CD1c-positive myeloid dendritic cell (primary cell): ENCODE data around the gene MDH1B.
"Not testable (repeated sequence)": the region's sequence is repeated elsewhere in the genome, so short reads cannot be mapped to it uniquely, and the experiment has no call there.

Experiments used
- DNase-seq: peaks from one replicate; pipeline ENCODE4 v3.0.0-alpha.2; 2016; ENCODE audit errors: extremely low spot score

The MDH1B gene

DNA sequence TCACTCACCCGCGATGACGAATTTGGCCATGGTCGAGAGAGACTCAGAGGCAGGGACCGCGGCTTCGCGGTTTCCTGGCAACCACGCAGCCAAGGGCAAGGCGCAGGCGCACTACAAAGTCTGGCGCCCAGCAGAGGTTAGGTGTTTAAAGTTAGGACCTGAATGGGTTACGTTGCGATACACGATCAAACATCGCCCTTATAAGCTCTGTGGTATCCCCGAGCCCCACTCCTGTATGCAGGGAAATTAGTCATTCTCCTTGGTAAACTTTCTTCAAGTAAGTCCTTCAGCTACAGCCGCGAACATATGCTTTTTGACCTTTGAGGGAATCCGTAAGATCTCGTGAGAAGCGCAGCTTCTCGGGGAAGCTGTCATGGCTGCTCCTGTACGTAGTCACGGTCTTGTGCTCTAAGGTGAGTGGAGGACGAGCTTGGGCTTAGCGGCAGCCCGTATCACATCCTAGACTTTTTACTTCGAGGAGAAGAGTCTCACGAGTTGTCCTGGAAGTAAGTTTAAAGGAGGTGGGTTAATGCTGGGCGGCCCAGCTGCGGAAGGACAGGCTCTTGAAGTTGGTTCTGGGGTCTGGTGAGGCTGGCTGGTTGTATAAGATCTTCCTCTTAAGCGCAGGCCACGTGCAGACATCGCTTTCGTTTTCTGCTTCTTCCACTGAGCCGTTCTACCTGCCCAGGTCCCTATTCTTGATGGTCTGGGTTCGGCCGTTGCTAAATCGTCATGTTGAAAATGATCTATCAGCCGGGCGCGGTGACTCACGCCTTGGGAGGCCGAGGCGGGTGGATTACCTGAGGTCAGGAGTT lies at the start of gene MDH1B, which contains the start of gene FASTKD2:
TSS of gene MDH1B (minus strand) at position 87 of the 815 bp plus-strand sequence. CDS start at position 30, 57 bp downstream.
TSS of gene FASTKD2 (plus strand) at position 365 of the 815 bp plus-strand sequence. CDS start 1,088 bp downstream, outside the sequence.
- DNase-seq: peak; percentile 94

- no peak for DNase-seq
These were observed 49.4 kb upstream of the MDH1B start for GRCh38 chr2:206814498-206814897.

GRCh38 chr2:206812471-206812870 lies 47.3 kb upstream of the MDH1B start:
- not testable (repeated sequence) for DNase-seq

DNA sequence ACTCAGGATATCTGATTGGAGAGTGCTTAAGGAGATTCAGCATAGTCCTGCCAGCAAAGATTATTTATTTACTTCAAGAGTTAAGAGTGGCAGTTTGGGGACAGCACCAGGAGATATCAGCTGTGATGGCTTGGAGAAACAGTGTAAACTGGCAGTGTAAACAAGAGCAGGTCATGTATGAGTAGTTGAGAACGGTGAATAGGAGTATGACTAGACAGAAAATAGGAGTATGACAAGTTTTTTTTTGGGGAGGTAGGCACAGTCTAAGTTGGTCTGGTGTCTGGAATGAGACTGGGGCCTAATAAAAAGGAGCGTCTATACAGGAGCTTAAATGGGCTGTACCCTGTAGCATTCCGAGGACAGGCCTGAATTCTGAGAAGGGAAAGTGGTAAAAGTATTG lies 42.5 kb upstream of the MDH1B start:
- DNase-seq: not testable (repeated sequence)

- no peak for DNase-seq
These were observed 40.9 kb upstream of the MDH1B start for GRCh38 chr2:206805887-206806607.

GRCh38 chr2:206804326-206804725 lies 39.2 kb upstream of the MDH1B start:
- DNase-seq: no peak

DNA sequence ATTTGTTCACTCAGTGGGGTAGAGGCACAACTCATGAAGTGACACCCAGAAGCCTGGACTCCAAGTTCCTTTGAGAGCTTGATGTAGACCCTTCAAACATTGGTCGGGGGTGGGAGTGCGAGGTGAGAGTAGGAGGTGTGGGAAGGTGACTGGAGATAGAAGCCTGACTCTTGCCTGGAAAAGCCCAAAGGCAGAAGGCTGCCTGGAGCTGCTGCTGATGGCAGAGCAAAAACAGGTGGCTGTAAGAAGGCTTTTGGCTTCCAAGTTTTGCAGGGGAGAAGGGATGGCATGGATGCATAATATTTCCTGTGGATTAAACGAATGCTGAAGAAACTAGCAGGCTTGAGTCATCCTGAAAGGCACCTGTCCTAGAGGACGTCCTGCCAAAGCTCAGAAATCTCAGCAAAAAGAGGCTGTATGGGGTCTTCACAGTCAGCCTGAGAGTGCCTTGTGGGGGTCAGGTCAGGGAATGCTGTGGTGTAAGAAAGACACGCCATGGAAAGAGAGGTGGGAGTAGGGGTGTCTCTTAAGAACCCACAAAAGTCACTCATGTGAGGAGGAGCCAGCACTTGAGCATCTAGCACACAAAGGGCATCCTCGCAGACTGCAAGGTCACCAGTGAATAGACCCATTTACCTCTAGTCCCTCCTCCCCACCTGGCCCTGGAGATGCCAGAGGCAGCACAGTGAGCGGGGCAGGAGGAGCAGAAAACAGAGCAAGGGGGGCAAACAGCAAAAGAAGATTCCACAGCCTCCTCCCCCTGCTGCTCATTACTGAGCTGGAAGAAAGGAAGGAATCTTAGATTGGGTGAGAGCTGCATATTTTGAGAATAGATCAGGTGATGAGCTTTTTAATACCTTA lies 37.8 kb upstream of the MDH1B start:
- DNase-seq: no peak

- DNase-seq: no peak
These were observed 36.5 kb upstream of the MDH1B start for GRCh38 chr2:206801418-206802189.

DNA sequence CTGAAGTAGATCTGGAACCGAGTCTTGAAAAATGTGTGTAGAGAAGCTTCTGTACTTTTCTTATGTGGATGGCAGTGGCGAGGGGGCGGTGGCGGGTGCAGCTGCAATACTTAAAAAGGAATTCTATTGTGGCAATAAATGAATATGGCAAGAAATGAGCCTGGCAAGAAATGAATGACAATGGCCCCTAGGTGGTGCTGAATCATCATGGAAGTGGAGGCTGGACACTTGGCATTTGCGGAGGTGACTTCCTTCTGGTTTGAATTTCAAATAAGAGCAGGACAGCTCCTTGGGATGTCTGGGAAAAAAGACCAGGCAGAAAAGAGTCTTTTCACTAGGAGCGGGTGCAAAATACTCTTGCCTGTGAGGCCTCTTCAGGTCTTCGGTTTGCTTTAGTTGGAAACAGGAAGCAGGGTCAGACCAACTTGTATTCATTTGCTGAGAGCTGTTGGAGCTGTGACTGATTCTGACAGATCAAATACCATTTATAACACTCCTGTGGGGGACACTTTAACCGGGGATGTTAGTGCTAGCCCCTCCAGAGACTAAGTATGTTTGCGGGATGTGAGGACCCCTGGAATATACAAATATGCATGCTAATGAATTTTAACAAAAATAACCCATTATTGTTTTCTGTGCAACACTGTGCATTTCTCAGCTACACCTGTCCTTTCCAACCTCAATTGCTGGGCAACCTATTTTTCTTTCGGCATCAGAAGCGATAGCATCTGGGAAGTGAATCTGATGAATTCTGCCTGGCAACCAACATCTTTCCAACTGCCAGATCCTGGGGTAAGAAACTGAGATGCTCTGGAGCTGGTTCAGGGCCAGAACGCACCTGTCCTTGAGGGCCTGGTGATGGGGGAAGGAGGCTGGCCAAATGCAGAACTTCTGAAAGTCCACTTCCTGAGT lies 35.6 kb upstream of the MDH1B start:
- DNase-seq: peak; percentile 64

DNA sequence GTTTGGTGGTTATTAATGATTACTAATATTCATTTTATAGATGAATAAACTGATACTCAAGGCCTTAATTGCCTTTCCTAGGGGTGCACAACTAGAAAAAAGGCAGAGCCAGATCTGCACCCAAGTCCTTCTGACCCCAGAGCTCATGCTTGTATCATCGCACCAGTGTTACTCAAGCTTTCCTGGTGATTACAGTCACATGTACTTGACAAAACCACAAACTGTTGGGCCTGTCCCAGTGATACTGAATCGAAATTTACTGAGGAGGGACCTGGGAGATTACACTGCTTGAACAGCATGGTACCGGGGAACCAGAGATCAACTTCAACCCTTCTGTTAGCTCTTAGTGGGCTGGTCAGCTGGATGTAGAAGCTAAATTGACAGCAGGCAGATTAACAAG lies 34.0 kb upstream of the MDH1B start:
- peak; percentile 8 for DNase-seq

DNA sequence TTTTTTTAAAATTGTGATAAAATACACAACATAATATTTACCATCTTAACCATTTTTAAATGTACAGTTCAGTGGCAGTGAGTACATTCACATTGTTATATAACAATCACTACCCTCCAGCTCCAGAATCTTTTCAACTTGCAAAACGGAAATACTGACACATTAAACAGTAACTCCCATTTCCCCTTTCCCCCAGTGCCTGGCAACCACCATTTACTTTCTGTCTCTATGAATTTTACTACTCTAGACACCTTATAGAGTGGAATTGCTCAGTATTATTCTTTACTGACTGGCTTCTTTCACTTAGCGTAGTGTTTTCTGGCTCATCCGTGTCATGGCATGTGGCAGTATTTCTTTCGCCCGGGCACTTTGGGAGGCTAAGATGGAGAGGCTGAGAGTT lies 32.9 kb upstream of the MDH1B start:
- peak; percentile 5 for DNase-seq

GRCh38 chr2:206797376-206797775 lies 32.2 kb upstream of the MDH1B start:
- DNase-seq: no peak

- no peak for DNase-seq
These were observed 27.5 kb upstream of the MDH1B start for GRCh38 chr2:206792645-206793044.

DNA sequence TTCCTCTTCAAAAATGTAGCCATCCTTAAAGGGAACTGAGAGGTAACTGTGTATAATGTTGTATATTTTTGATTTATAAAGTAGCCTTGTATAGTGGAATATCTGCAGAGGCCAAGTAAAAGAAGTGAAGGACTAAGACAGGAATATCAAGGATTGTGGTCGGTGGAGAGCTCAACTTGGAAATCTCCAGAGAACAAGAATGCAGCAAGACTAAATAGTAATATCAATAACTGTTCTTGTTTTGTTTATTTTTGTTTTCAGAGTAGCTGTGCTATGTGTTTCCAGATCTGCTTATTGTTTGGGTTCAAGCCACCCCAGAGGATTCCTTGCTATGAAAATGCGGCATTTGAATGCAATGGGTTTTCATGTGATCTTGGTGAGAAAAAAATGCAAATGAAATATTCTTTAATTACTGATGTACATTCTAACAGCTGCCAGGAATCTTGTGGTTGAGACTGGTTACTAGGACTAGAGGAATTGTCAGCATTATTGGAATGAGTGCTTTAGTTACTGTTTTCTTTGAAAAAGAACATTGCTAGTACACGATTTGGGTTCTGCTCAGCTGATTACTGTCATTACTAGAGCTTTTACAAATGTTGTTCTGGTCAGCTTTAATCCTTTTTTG lies 25.3 kb upstream of the MDH1B start:
- DNase-seq: no peak

DNA sequence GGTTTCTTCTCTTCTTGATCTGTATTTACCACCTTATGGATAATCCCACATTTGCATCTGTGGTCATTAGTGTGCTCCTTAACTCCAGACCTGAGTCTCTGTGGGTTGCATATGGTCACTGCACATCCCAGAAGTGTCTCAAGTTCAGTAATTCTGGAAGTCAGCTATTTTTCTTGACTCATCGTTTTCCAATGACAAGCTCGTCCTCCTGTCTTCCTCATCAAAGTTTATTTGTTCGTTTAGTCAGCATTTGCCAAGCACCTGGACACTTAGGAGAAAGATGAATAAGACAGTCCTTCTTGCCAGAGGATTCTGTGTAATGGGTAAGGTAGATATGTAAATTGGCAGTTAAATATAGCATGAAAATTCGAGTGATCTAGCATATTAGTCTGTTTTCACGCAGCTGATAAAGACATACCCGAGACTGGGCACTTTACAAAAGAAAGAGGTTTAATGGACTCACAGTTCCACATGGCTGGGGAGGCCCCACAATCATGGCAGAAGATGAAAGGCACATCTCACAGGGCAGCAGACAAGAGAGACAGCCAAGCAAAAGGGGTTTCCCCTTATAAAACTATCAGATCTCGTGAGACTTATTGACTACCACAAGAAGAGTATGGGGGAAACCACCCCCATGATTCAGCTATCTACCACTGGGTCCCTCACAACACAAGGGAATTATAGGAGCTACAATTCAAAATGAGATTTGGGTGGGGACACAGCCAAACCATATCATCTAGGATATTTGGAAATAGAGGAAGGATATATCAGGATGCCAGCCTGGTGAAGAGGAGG lies 19.6 kb upstream of the MDH1B start:
- DNase-seq: no peak

- no peak for DNase-seq
These were observed 18.6 kb upstream of the MDH1B start for GRCh38 chr2:206783718-206784117.

DNA sequence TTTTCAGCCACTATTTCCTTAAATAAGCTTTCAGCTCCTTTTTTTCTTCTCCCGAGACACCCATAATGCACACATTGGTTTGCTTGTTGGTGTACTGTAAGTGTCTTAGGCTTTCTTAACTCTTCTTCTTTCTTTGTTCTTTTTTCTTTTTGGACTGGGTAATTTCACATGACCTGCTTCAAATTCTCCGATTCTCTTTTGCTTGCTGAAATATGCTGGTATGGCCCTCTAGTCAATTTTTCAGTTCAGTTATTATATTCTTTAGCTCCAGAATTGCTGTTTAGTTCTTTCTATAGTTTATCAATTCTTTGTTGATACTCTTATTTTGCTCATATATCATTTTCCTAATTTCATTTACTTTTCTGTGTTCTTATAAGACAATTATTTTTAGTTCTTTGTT lies 15.5 kb upstream of the MDH1B start:
- no peak for DNase-seq

- DNase-seq: no peak
These were observed 11.3 kb upstream of the MDH1B start for GRCh38 chr2:206776432-206776831.

- DNase-seq: no peak
These were observed 9.7 kb upstream of the MDH1B start for GRCh38 chr2:206774871-206775270.
